Renal cortex interstitium (tissue), 11 donors: Measurements from ENCODE around the gene FOXD3. TPM values are rescaled to one million over a fixed set of nuclear protein-coding genes. Genes with fewer than 3 reads are reported as not detected.
"Not testable (repeated sequence)": the region's sequence is repeated elsewhere in the genome, so short reads cannot be mapped to it uniquely, and the experiment has no call there.

ENCODE experiments used
- DNase-seq, 11 donors: peaks; one replicate each; pipeline ENCODE4 v3.0.0-alpha.2; 2013; ENCODE audit warnings: low read depth in 9 of 11, low spot score in 4 of 11; ENCODE audit errors: extremely low read depth in 1 of 11
- polyA plus RNA-seq, 3 donors: library from polyadenylated mRNA; unstranded; fragments of 120-200 nt; gene quantifications; one replicate each; pipeline ENCODE4 v1.2.1, GENCODE V29; 2013; ENCODE audit not compliant: insufficient read length in 3 of 3

Gene FOXD3
- polyA plus RNA-seq, 3 donors: 0.18 to 0.22 TPM; not detected in 1

GRCh38 chr1:63342402-63342801, 20.0 kb downstream of the FOXD3 start:
- DNase-seq: no peak

GRCh38 chr1:63343922-63344321, 21.6 kb downstream of the FOXD3 start:
- DNase-seq: no peak

- DNase-seq: no peak
Measured at GRCh38 chr1:63350320-63350719, 28.0 kb downstream of the FOXD3 start.

GRCh38 chr1:63352736-63353135, 30.4 kb downstream of the FOXD3 start:
- DNase-seq: no peak

- DNase-seq: not testable (repeated sequence)
Measured at GRCh38 chr1:63356234-63356633, 33.9 kb downstream of the FOXD3 start.

GRCh38 chr1:63359561-63359960, 37.2 kb downstream of the FOXD3 start:
- no peak for DNase-seq

- no peak for DNase-seq
Measured at GRCh38 chr1:63362073-63362472, 39.7 kb downstream of the FOXD3 start.

GRCh38 chr1:63362578-63362977, 40.2 kb downstream of the FOXD3 start:
- DNase-seq: no peak

GRCh38 chr1:63363014-63363413, 40.6 kb downstream of the FOXD3 start:
- no peak for DNase-seq

- DNase-seq: peak in 1 of 11 donors; percentile 0
Measured at GRCh38 chr1:63366908-63367214, 44.5 kb downstream of the FOXD3 start.

GRCh38 chr1:63367215-63368103, 45.1 kb downstream of the FOXD3 start, which contains the start of gene ALG6:
ALG6 (plus strand) TSS chr1:63367627; CDS start chr1:63370978, 3,351 bp downstream.
- peak; percentile 78 to 96 (median 93) for DNase-seq

GRCh38 chr1:63368131-63368530, 45.8 kb downstream of the FOXD3 start:
- DNase-seq: peak in 1 of 11 donors; percentile 0

Other genes starting within 250 kb of the FOXD3 start
- gene ALG6, start 45.1 kb downstream of the FOXD3 start, polyA plus RNA-seq: 10 to 100 TPM; 21.3 to 25.3 (median 24.5) TPM
- 10 to 100 TPM; 55.7 to 76.5 (median 57.3) TPM for gene ITGB3BP, start 200.7 kb downstream of the FOXD3 start, polyA plus RNA-seq
- gene EFCAB7, start 201.0 kb downstream of the FOXD3 start, polyA plus RNA-seq: 10 to 100 TPM; 18.1 to 25.8 (median 23.8) TPM